K562 (cell line): ENCODE data around the gene NPTXR. TPM values are rescaled to one million over a fixed set of nuclear protein-coding genes. Genes with fewer than 3 reads are reported as not detected.

Experiments
- ATAC-seq: fragments of 200-7000 bp; cut with Tn5 transposase; 3 replicates; pipeline ENCODE4 v1.9.1; 2020; ENCODE audit warnings: moderate library complexity
- BruUV-seq: library from RNA; stranded (reverse); fragments of 400-500 nt; replicated peaks from 2 replicates; lab custom pipeline; 2021; lab: Mats Ljungman, UMichigan
- CTCF ChIA-PET: fragments of 300-600 bp; formaldehyde crosslinking; extraction: SDS; loops from one replicate; lab custom pipeline; 2021; ENCODE audit warnings: low intra/inter-chr PET ratio; lab: Yijun Ruan, JAX
- POLR2A ChIA-PET: fragments of 300-600, 350-650 bp; sonication (Branson Sonifier 250); formaldehyde crosslinking; extraction: SDS; loops from one replicate; lab custom pipeline; 2021; ENCODE audit warnings: antibody characterized with exemption, inconsistent platforms; lab: Yijun Ruan, JAX
- DNase-seq, 4 experiments: peaks; one replicate each; pipeline versions ENCODE4 v3.0.0 to v3.0.0-alpha.2; 2011 to 2018; ENCODE audit warnings: low spot score in 3 of 4, mixed read lengths in 3 of 4; ENCODE audit errors: extremely low read depth in 1 of 4
- FAIRE-seq: peaks from 2 replicates; lab custom pipeline; 2011; peaks lifted over from hg19 to GRCh38; lab: Jason Lieb, UNC
- H2AFZ ChIP-seq: 2 replicates; pipeline ENCODE4 v1.6.0; 2011; ENCODE audit warnings: low read depth, low read length, control low read depth, inconsistent platforms
- H3K27ac ChIP-seq: fragments of 200-600 bp; 3 replicates; pipeline ENCODE4 v1.8.0; 2011; ENCODE audit warnings: low read depth, mild to moderate bottlenecking, control low read depth, inconsistent platforms, low read length, moderate library complexity, mixed read lengths; ENCODE audit errors: extremely low read depth
- H3K27me3 ChIP-seq, 2 experiments: fragments of 300-600 bp in 1 of 2; 2 replicates in 1 of 2; 3 replicates in 1 of 2; pipeline versions ENCODE4 v1.6.0 to v1.8.0; 2011; ENCODE audit warnings: inconsistent platforms in 2 of 2, low read length in 2 of 2, mild to moderate bottlenecking in 1 of 2, mixed read lengths in 1 of 2, moderate library complexity in 1 of 2; ENCODE audit not compliant: control insufficient read depth in 2 of 2, insufficient read depth in 2 of 2
- H3K36me3 ChIP-seq: fragments of 300-600 bp; 3 replicates; pipeline ENCODE4 v1.8.0; 2011; ENCODE audit warnings: mild to moderate bottlenecking, low read length, inconsistent platforms; ENCODE audit not compliant: control insufficient read depth, insufficient read depth
- H3K4me1 ChIP-seq, 2 experiments: fragments of 200-600 bp in 1 of 2; replicated peaks in 1 of 2; 2 replicates in 1 of 2; 3 replicates in 1 of 2; pipeline versions ENCODE4 v1.5.1 to v1.8.0; 2011; ENCODE audit warnings: inconsistent platforms in 2 of 2, low read length in 2 of 2, mild to moderate bottlenecking in 1 of 2, mixed read lengths in 1 of 2, moderate library complexity in 1 of 2; ENCODE audit not compliant: control insufficient read depth in 2 of 2, insufficient read depth in 2 of 2
- H3K4me2 ChIP-seq: 2 replicates; pipeline ENCODE4 v1.6.1; 2011; ENCODE audit warnings: low read length, control low read depth, inconsistent platforms, mixed read lengths; ENCODE audit not compliant: insufficient read depth
- H3K4me3 ChIP-seq: fragments of 200-600 bp; sonication (generic), shearing (Covaris generic); 2 replicates; pipeline ENCODE4 v1.5.1; 2016; ENCODE audit warnings: control low read depth, inconsistent platforms
- H3K79me2 ChIP-seq: fragments of 200-600 bp; 3 replicates; pipeline ENCODE4 v1.8.0; 2011; ENCODE audit warnings: low read length, inconsistent platforms; ENCODE audit not compliant: control insufficient read depth, insufficient read depth
- H3K9ac ChIP-seq, 2 experiments: 2 replicates each; pipeline versions ENCODE4 v1.6.0 to v1.6.1; 2011; ENCODE audit warnings: low read depth in 2 of 2, low read length in 2 of 2, control low read depth in 1 of 2, inconsistent platforms in 1 of 2, mild to moderate bottlenecking in 1 of 2, mixed read lengths in 1 of 2; ENCODE audit not compliant: insufficient read depth in 1 of 2
- H3K9me1 ChIP-seq: one replicate; pipeline ENCODE4 v1.6.0; 2011; ENCODE audit warnings: inconsistent platforms, mild to moderate bottlenecking, low read length, moderate library complexity; ENCODE audit not compliant: control insufficient read depth, insufficient read depth
- H3K9me3 ChIP-seq: replicated peaks from 2 replicates; pipeline ENCODE4 v1.5.1; 2011; ENCODE audit warnings: low read depth, low read length, inconsistent platforms; ENCODE audit not compliant: control insufficient read depth, insufficient read depth
- H4K20me1 ChIP-seq: replicated peaks from 2 replicates; pipeline ENCODE4 v1.6.1; 2011; ENCODE audit warnings: low read length, inconsistent platforms, mixed read lengths; ENCODE audit not compliant: control insufficient read depth, insufficient read depth
- CBFA2T3 ChIP-seq: fragments of 450-650 bp; IDR thresholded peaks from 2 replicates; pipeline ENCODE4 v1.6.1; 2017
- RB1 ChIP-seq: fragments of 450-650 bp; IDR thresholded peaks from 2 replicates; pipeline ENCODE4 v1.6.1; 2017; ENCODE audit warnings: low read depth, mild to moderate bottlenecking
- ZBED1 ChIP-seq: IDR thresholded peaks from 2 replicates; pipeline ENCODE4 v1.6.1; 2014
- WGBS: fragments of 100-300 bp; shearing (Covaris generic); methylation state at CpG from one replicate; pipeline ENCODE4 v1.1.6; 2016; ENCODE audit warnings: low coverage, mixed read lengths; ENCODE audit not compliant: insufficient coverage; ENCODE audit errors: missing lambda C conversion rate; 5-methylcytosine and 5-hydroxymethylcytosine counted together
- in situ Hi-C: fragments of 300-500 bp; cut with MboI; formaldehyde crosslinking; loops from 4 replicates; pipeline ENCODE4 v1.15.0; 2018; ENCODE audit warnings: inconsistent platforms, mixed read lengths
- intact Hi-C: fragments of 100-400 bp; cut with micrococcal nuclease; formaldehyde crosslinking; loops from 2 replicates; pipeline ENCODE4 v1.14.2; 2022
- polyA plus RNA-seq, 8 experiments: library from polyadenylated mRNA; depleted of rRNA in 4 of 8; stranded (reverse) in 5 of 8; unstranded in 3 of 8; fragments of >200 nt; fragmentation: Nextera tagmentation in 2 of 8; fragmentation: Illumina TruSeq in 1 of 8; extraction: Ambion mirVana in 2 of 8; extraction: Trizol in 1 of 8; gene quantifications; 2 replicates each; pipeline versions ENCODE4 v1.2.1 to v1.2.3, GENCODE V29; 2011 to 2014; ENCODE audit warnings: inconsistent platforms in 1 of 8, missing spikeins in 1 of 8
- total RNA-seq, 7 experiments: library from RNA; depleted of rRNA in 6 of 7; stranded (reverse); fragments of >200 nt in 6 of 7; fragmentation: Illumina TruSeq in 2 of 7; extraction: Trizol in 2 of 7; gene quantifications; 2 replicates each; pipeline versions ENCODE4 v1.2.1 to v1.2.3, GENCODE V29; 2011 to 2021; ENCODE audit warnings: low replicate concordance in 1 of 7
- TF ChIP-seq, protein P1 (sequence below): fragments of 250-450 bp; sonication (Bioruptor Pico); IDR thresholded peaks from 2 replicates; pipeline ENCODE4 v1.5.0; 2020; ENCODE audit warnings: mild to moderate bottlenecking
- TF ChIP-seq, protein P2 (sequence below): sonication (generic); formaldehyde crosslinking; IDR thresholded peaks from 2 replicates; pipeline ENCODE4 v1.8.1; 2022; ENCODE audit warnings: missing genetic modification reagents

Gene NPTXR
- total and polyA plus RNA-seq, 9 of the 15 experiments (the other 6 are each of a cell fraction or from before 2014, with no cell fraction given), result 0.01 to 3.1 (median 1.1) TPM

DNA sequence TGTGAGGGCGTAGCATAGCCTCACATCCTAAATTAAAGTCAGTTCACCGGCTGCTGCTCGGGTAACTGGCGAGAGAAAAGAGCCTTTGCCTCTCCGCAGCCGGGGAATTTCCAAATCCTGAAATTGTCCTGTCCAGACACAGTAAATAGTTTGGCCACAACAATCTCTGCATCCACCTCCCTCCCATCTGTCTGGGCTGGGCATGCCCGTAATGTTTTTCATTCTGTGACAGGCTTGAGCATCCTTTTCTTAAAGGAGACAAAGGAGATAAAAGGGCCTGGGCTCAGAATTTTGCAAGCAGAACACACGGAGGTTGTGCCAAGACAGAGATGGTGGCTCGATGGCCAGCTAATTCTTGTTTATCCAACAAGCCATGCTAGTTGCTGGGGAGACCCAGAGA is 47.4 kb upstream of the NPTXR start (continued):
- no peak for TF ChIP-seq ZBED1

DNA sequence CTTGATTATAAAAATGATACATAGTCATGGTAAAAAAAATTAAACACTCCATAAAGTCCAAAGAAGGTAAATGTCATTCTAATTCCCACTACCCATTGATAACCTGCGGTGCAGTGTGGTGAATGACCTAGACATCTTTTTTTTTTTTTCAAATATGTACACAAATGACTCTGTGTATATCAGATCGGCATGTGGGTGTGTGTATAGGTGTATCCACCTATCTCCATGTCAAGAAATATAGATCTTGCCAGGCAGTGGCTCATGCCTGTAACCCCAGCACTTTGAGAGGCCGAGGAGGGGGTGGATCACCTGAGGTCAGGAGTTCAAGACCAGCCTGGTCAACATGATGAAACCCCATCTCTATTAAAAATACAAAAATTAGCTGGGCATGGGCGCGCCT is 46.5 kb upstream of the NPTXR start:
- no peak for FAIRE-seq
- in situ Hi-C loops, result no loop called here

More for the DNA sequence above, 46.5 kb upstream of the NPTXR start:
- H2AFZ ChIP-seq, result no peak overlapping the region
- no peak overlapping the region for H3K27ac ChIP-seq
- ChIA-PET CTCF (no interaction called here), POLR2A (no interaction called here)
- H3K4me2 ChIP-seq, result no peak overlapping the region
- H3K9ac ChIP-seq, result no peak overlapping the region
- H3K36me3 ChIP-seq, result no peaks in the 10 kb centered on the region
- no peaks in the 10 kb centered on the region for H3K9me3 ChIP-seq
- TF ChIP-seq CBFA2T3 (no peak), RB1 (no peak)
- TF ChIP-seq, protein P1, sequence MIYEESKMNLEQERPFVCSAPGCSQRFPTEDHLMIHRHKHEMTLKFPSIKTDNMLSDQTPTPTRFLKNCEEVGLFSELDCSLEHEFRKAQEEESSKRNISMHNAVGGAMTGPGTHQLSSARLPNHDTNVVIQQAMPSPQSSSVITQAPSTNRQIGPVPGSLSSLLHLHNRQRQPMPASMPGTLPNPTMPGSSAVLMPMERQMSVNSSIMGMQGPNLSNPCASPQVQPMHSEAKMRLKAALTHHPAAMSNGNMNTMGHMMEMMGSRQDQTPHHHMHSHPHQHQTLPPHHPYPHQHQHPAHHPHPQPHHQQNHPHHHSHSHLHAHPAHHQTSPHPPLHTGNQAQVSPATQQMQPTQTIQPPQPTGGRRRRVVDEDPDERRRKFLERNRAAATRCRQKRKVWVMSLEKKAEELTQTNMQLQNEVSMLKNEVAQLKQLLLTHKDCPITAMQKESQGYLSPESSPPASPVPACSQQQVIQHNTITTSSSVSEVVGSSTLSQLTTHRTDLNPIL, result no peak
- TF ChIP-seq, protein P2, sequence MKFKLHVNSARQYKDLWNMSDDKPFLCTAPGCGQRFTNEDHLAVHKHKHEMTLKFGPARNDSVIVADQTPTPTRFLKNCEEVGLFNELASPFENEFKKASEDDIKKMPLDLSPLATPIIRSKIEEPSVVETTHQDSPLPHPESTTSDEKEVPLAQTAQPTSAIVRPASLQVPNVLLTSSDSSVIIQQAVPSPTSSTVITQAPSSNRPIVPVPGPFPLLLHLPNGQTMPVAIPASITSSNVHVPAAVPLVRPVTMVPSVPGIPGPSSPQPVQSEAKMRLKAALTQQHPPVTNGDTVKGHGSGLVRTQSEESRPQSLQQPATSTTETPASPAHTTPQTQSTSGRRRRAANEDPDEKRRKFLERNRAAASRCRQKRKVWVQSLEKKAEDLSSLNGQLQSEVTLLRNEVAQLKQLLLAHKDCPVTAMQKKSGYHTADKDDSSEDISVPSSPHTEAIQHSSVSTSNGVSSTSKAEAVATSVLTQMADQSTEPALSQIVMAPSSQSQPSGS, result no peak
- 19% methylated on average over 3 of the region's 5 CpGs for WGBS
- intact Hi-C loops, result no loop called here
- peaks cover 2 to 10% of the 10 kb centered on the region in 2 experiments; a peak in 3 of 5 replicates for H3K27me3 ChIP-seq
- no TSS peak for BruUV-seq
- H3K4me3 ChIP-seq, result no peak overlapping the region
- no peak for DNase-seq
- H4K20me1 ChIP-seq, result no peaks in the 10 kb centered on the region
- ATAC-seq, result no peak
- H3K79me2 ChIP-seq, result no peaks in the 10 kb centered on the region
- no peaks in the 10 kb centered on the region for H3K4me1 ChIP-seq
- no peaks in the 10 kb centered on the region for H3K9me1 ChIP-seq
